ENCODE results near the gene SKA1. TPM values are rescaled to one million over a fixed set of nuclear protein-coding genes. Genes with fewer than 3 reads are reported as not detected.
A peak's percentile ranks its signal among the peaks of the same experiment; 100 is the strongest.

SKA1 gene
- total and polyA plus RNA-seq, 2 experiments from 2014 or later: 4.0 to 5.5 TPM

DNA sequence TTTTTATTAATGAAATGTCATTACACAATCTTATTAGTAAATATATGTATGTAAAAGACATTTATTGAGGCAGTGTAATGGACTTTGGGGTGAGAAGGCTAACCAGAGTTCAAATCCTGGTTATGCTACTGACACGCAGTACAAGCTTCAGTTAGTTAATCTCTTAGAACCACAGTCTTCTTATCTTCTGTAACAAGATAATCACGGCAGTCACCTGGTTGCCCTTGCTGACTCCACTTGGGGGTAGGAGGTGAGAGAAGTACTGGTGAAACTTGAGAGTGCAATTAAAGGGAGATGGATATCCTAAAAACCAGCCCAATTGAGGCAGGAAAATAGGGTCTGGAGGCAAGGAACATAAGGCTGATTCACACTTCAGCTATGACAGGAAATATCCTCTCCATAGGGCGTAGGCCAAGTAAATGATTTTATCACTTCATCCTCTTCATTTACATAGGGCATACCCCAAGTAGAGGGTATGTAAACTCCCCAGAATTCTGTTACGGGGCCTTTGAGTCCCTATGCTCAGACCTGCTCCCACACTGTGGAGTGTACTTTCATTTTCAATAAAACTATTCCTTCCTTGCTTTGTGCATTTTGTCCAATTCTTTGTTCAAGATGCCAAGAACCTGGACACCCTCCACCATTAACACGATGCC, 21.3 kb downstream of the SKA1 start:
- H3K9me3 ChIP-seq (ENCODE audit: low read depth): no peaks in the 10 kb centered on the region
- H3K36me3 ChIP-seq (replicated peaks; ENCODE audit: insufficient read depth, low read depth): no peaks in the 10 kb centered on the region
- H3K4me1 ChIP-seq (ENCODE audit: insufficient read depth): peaks cover 5% of the 10 kb centered on the region
- no peaks in the 10 kb centered on the region for H4K20me1 ChIP-seq (ENCODE audit: insufficient read depth, poor library complexity, severe bottlenecking)
- no peak overlapping the region for H2AFZ ChIP-seq
- H3K4me3 ChIP-seq: no peak overlapping the region
- H3K4me2 ChIP-seq: no peak overlapping the region
- H3K9me2 ChIP-seq (replicated peaks; ENCODE audit: insufficient read depth): no peaks in the 10 kb centered on the region
- no peaks in the 10 kb centered on the region for H3K27me3 ChIP-seq
- no peaks in the 10 kb centered on the region for H3K79me2 ChIP-seq
- no peak for DNase-seq (ENCODE audit: low spot score)
- no peak for TF ChIP-seq EZH2 (IDR thresholded peaks at IDR 0.05; ENCODE audit: borderline replicate concordance)
- TF ChIP-seq, protein P1, sequence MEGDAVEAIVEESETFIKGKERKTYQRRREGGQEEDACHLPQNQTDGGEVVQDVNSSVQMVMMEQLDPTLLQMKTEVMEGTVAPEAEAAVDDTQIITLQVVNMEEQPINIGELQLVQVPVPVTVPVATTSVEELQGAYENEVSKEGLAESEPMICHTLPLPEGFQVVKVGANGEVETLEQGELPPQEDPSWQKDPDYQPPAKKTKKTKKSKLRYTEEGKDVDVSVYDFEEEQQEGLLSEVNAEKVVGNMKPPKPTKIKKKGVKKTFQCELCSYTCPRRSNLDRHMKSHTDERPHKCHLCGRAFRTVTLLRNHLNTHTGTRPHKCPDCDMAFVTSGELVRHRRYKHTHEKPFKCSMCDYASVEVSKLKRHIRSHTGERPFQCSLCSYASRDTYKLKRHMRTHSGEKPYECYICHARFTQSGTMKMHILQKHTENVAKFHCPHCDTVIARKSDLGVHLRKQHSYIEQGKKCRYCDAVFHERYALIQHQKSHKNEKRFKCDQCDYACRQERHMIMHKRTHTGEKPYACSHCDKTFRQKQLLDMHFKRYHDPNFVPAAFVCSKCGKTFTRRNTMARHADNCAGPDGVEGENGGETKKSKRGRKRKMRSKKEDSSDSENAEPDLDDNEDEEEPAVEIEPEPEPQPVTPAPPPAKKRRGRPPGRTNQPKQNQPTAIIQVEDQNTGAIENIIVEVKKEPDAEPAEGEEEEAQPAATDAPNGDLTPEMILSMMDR (IDR thresholded peaks at IDR 0.05; ENCODE audit: poor library complexity): no peak
- TF ChIP-seq EZH2phosphoT487 (IDR thresholded peaks at IDR 0.05; ENCODE audit: low read depth, severe bottlenecking, unreplicated experiment): no peak
- WGBS (ENCODE audit: low lambda C conversion rate, missing lambda C conversion rate): 64% methylated on average over 5 of the region's 5 CpGs
- H3K27ac ChIP-seq: peak overlapping the region; percentile 18

DNA sequence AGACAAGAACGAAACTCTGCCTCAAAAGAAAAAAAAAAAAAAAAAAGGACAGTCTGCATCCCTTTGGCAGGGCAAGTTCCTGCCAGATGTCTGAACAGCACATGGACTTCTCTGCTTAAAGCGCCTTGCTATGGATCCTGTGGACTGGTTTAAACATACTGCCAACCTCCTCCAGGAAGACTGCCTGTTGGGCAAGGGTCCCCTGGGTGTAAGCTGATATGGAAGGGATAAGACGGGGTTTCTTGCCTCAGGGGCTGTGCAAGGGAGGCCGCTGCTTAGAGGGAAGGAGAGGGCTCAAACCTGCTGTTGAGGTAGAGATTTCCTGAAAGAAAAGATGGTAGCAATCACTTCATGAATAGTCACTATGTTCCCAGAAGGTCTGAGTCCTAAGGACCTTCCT, 22.2 kb downstream of the SKA1 start:
- no peaks in the 10 kb centered on the region for H3K9me2 ChIP-seq (replicated peaks; ENCODE audit: insufficient read depth)
- H4K20me1 ChIP-seq (ENCODE audit: insufficient read depth, poor library complexity, severe bottlenecking): no peaks in the 10 kb centered on the region
- peaks cover 11% of the 10 kb centered on the region for H3K4me1 ChIP-seq (ENCODE audit: insufficient read depth)

DNA sequence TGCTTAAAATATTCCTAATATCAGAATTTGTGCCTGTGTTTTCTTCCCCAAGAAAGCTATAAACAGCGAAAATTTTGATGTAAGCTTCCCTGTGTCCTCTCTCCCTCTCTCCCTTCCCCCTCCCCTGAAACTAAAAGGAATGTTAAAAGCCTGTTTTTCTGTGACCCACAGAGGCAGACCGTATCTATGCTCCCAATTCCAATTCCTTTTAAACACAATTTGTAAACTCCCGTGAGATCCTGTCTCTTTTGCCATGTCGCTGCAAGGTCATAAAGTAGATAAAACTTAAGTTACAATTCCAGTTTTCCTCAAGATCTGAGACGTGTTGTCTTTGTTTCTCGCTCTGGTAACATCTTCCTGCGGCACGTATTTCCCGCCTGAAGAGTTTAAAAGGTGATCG, 23.3 kb downstream of the SKA1 start:
- Histone ChIP-seq H3K4me3 (no peak overlapping the region), H3K79me2 (peaks cover 2% of the 10 kb centered on the region), H3K9me3 (ENCODE audit: low read depth) (no peaks in the 10 kb centered on the region), H3K9me2 (replicated peaks; ENCODE audit: insufficient read depth) (no peaks in the 10 kb centered on the region), H3K27me3 (no peaks in the 10 kb centered on the region), H3K4me1 (ENCODE audit: insufficient read depth) (peaks cover 15% of the 10 kb centered on the region), H2AFZ (peak overlapping the region; percentile 21), H4K20me1 (ENCODE audit: insufficient read depth, poor library complexity, severe bottlenecking) (no peaks in the 10 kb centered on the region), H3K4me2 (peak overlapping the region; percentile 62), H3K36me3 (replicated peaks; ENCODE audit: insufficient read depth, low read depth) (no peaks in the 10 kb centered on the region), H3K27ac (peak overlapping the region; percentile 6)
- DNase-seq (ENCODE audit: low spot score): no peak
- 17% methylated on average over 10 of the region's 10 CpGs for WGBS (ENCODE audit: low lambda C conversion rate, missing lambda C conversion rate)
- TF ChIP-seq, protein P1 (IDR thresholded peaks at IDR 0.05; ENCODE audit: poor library complexity): no peak
- no peak for TF ChIP-seq EZH2 (IDR thresholded peaks at IDR 0.05; ENCODE audit: borderline replicate concordance)
- no peak for TF ChIP-seq EZH2phosphoT487 (IDR thresholded peaks at IDR 0.05; ENCODE audit: low read depth, severe bottlenecking, unreplicated experiment)

More for the DNA sequence above, 22.2 kb downstream of the SKA1 start:
- no peaks in the 10 kb centered on the region for H3K27me3 ChIP-seq
- H3K9me3 ChIP-seq (ENCODE audit: low read depth): no peaks in the 10 kb centered on the region
- TF ChIP-seq EZH2 (IDR thresholded peaks at IDR 0.05; ENCODE audit: borderline replicate concordance) (no peak), EZH2phosphoT487 (IDR thresholded peaks at IDR 0.05; ENCODE audit: low read depth, severe bottlenecking, unreplicated experiment) (no peak)
- TF ChIP-seq, protein P1 (IDR thresholded peaks at IDR 0.05; ENCODE audit: poor library complexity): no peak
- H3K4me3 ChIP-seq: no peak overlapping the region
- no peak overlapping the region for H2AFZ ChIP-seq
- peaks cover 2% of the 10 kb centered on the region for H3K79me2 ChIP-seq
- no peak overlapping the region for H3K4me2 ChIP-seq
- H3K27ac ChIP-seq: peak overlapping the region; percentile 6
- H3K36me3 ChIP-seq (replicated peaks; ENCODE audit: insufficient read depth, low read depth): no peaks in the 10 kb centered on the region
- DNase-seq (ENCODE audit: low spot score): no peak
- WGBS (ENCODE audit: low lambda C conversion rate, missing lambda C conversion rate): 74% methylated on average over 4 of the region's 4 CpGs

All from hepatocyte (in vitro differentiated cells).